Liver (tissue), 9 donors: ENCODE measurements around the gene SLX4IP. TPM values are rescaled to one million over a fixed set of nuclear protein-coding genes. Genes with fewer than 3 reads are reported as not detected.

ENCODE experiments used
- DNase-seq: peaks from one replicate; pipeline ENCODE4 v3.0.0-alpha.2; 2017; ENCODE audit warnings: low spot score
- H3K27ac ChIP-seq, 2 donors: one replicate each; pipeline ENCODE4 v1.7.0; 2013; ENCODE audit warnings: inconsistent platforms in 2 of 2, low read length in 2 of 2, control low read depth in 1 of 2, low read depth in 1 of 2, mild to moderate bottlenecking in 1 of 2
- H3K27me3 ChIP-seq, 4 donors: one replicate each; pipeline versions ENCODE4 v1.6.1 to v1.7.0; 2013; ENCODE audit warnings: low read length in 3 of 4, inconsistent platforms in 1 of 4, mild to moderate bottlenecking in 1 of 4, moderate library complexity in 1 of 4; ENCODE audit not compliant: control insufficient read depth in 4 of 4, insufficient read depth in 4 of 4
- H3K36me3 ChIP-seq, 4 donors: one replicate each; pipeline versions ENCODE4 v1.6.1 to v1.7.0; 2013; ENCODE audit warnings: low read length in 3 of 4, mild to moderate bottlenecking in 3 of 4, low read depth in 1 of 4, moderate library complexity in 1 of 4; ENCODE audit not compliant: control insufficient read depth in 4 of 4, insufficient read depth in 3 of 4
- H3K4me1 ChIP-seq, 4 donors: one replicate each; pipeline versions ENCODE4 v1.6.1 to v1.7.0; 2013; ENCODE audit warnings: low read length in 3 of 4, mild to moderate bottlenecking in 3 of 4, moderate library complexity in 1 of 4; ENCODE audit not compliant: control insufficient read depth in 4 of 4, insufficient read depth in 4 of 4
- H3K4me3 ChIP-seq, 3 donors: one replicate each; pipeline versions ENCODE4 v1.6.1 to v1.7.0; 2013; ENCODE audit warnings: low read length in 3 of 3, control low read depth in 1 of 3, low read depth in 1 of 3, mild to moderate bottlenecking in 1 of 3
- H3K9ac ChIP-seq, 2 donors: one replicate each; pipeline ENCODE4 v1.7.0; 2013; ENCODE audit warnings: low read length in 2 of 2, mild to moderate bottlenecking in 2 of 2, moderate library complexity in 2 of 2, control low read depth in 1 of 2, low read depth in 1 of 2
- H3K9me3 ChIP-seq, 4 donors: one replicate each; pipeline versions ENCODE4 v1.6.1 to v1.7.0; 2013; ENCODE audit warnings: low read length in 3 of 4; ENCODE audit not compliant: control insufficient read depth in 4 of 4
- EGR1 ChIP-seq, 2 donors: IDR thresholded peaks; 2 replicates each; pipeline ENCODE4 v1.6.1; 2016 to 2018; ENCODE audit warnings: antibody characterized with exemption in 2 of 2, low read depth in 2 of 2
- FOXA1 ChIP-seq: IDR thresholded peaks from 2 replicates; pipeline ENCODE4 v1.6.1; 2016; ENCODE audit warnings: antibody characterized with exemption
- FOXA2 ChIP-seq: IDR thresholded peaks from 2 replicates; pipeline ENCODE4 v1.6.1; 2016; ENCODE audit warnings: antibody characterized with exemption
- GABPA ChIP-seq, 2 donors: IDR thresholded peaks in 1 of 2; conservative IDR thresholded peaks in 1 of 2; 2 replicates each; pipeline ENCODE4 v1.6.1; 2016; ENCODE audit warnings: antibody characterized with exemption in 2 of 2, mild to moderate bottlenecking in 1 of 2, moderate library complexity in 1 of 2
- HNF4A ChIP-seq, 2 donors: conservative IDR thresholded peaks; 2 replicates each; pipeline ENCODE4 v1.6.1; 2016; ENCODE audit warnings: antibody characterized with exemption in 2 of 2, mild to moderate bottlenecking in 2 of 2
- HNF4G ChIP-seq: IDR thresholded peaks from 2 replicates; pipeline ENCODE4 v1.6.1; 2016; ENCODE audit warnings: antibody characterized with exemption
- JUND ChIP-seq, 2 donors: IDR thresholded peaks; 2 replicates each; pipeline ENCODE4 v1.6.1; 2016; ENCODE audit warnings: antibody characterized with exemption in 2 of 2
- MAX ChIP-seq: IDR thresholded peaks from 2 replicates; pipeline ENCODE4 v1.6.1; 2016; ENCODE audit warnings: antibody characterized with exemption
- NR2F2 ChIP-seq: IDR thresholded peaks from 2 replicates; pipeline ENCODE4 v1.6.1; 2016; ENCODE audit warnings: antibody characterized with exemption
- RAD21 ChIP-seq, 2 donors: IDR thresholded peaks; 2 replicates each; pipeline ENCODE4 v1.6.1; 2016; ENCODE audit warnings: antibody characterized with exemption in 2 of 2, mild to moderate bottlenecking in 2 of 2
- RXRA ChIP-seq, 2 donors: IDR thresholded peaks; 2 replicates each; pipeline ENCODE4 v1.6.1; 2017 to 2018; ENCODE audit warnings: antibody characterized with exemption in 2 of 2, mild to moderate bottlenecking in 1 of 2
- SP1 ChIP-seq: IDR thresholded peaks from 2 replicates; pipeline ENCODE4 v1.6.1; 2018; ENCODE audit warnings: antibody characterized with exemption, mild to moderate bottlenecking
- TAF1 ChIP-seq: conservative IDR thresholded peaks from 2 replicates; pipeline ENCODE4 v1.6.1; 2016; ENCODE audit warnings: antibody characterized with exemption, mild to moderate bottlenecking
- YY1 ChIP-seq: IDR thresholded peaks from 2 replicates; pipeline ENCODE4 v1.6.1; 2016; ENCODE audit warnings: antibody characterized with exemption, mild to moderate bottlenecking
- WGBS: extraction: QIAGEN DNeasy Blood & Tissue Kit; methylation state at CpG from one replicate; pipeline ENCODE4 v1.1.7; 2013; 5-methylcytosine and 5-hydroxymethylcytosine counted together
- polyA plus RNA-seq, 2 donors: library from polyadenylated mRNA; stranded (reverse) in 1 of 2; unstranded in 1 of 2; fragments of 200-250 nt in 1 of 2; fragments of >200 nt in 1 of 2; fragmentation: Nextera tagmentation in 1 of 2; extraction: Ambion mirVana in 1 of 2; gene quantifications; one replicate each; pipeline versions ENCODE4 v1.2.1 to v1.2.3, GENCODE V29; 2013 to 2015
- total RNA-seq, 2 donors: library from RNA; depleted of rRNA; stranded (reverse); fragments of >200 nt; gene quantifications; one replicate each; pipeline ENCODE4 v1.2.3, GENCODE V29; 2014
- TF ChIP-seq, protein P1 (sequence below): IDR thresholded peaks from 2 replicates; pipeline ENCODE4 v1.6.1; 2016; ENCODE audit warnings: antibody characterized with exemption
- TF ChIP-seq, protein P2 (sequence below): fragments of 150-350 bp; IDR thresholded peaks from 2 replicates; pipeline ENCODE4 v1.5.1; 2017; ENCODE audit warnings: improper control_type of control experiment, low read depth, low read length; ENCODE audit not compliant: missing input control
- TF ChIP-seq, protein P3 (sequence below): IDR thresholded peaks from 2 replicates; pipeline ENCODE4 v1.6.1; 2016; ENCODE audit warnings: antibody characterized with exemption
- donor health status: healthy.
- donor health status: healthy.
- donor health status: healthy.
- donor health status: healthy.
- donor health status: healthy.

The SLX4IP gene
- total and polyA plus RNA-seq, 4 donors, result 1.1 to 3.4 (median 2.7) TPM

- TF ChIP-seq EGR1 (IDR thresholded peaks at IDR 0.05; ENCODE audit: low read depth in 2 of 2) (no peak), HNF4G (no peak), NR2F2 (no peak), FOXA1 (no peak), JUND (IDR thresholded peaks at IDR 0.05) (no peak), HNF4A (conservative IDR thresholded peaks at IDR 0.05) (no peak), FOXA2 (no peak), TAF1 (no peak)
- TF ChIP-seq, protein P1, sequence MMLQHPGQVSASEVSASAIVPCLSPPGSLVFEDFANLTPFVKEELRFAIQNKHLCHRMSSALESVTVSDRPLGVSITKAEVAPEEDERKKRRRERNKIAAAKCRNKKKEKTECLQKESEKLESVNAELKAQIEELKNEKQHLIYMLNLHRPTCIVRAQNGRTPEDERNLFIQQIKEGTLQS, result no peak
- TF ChIP-seq, protein P2, sequence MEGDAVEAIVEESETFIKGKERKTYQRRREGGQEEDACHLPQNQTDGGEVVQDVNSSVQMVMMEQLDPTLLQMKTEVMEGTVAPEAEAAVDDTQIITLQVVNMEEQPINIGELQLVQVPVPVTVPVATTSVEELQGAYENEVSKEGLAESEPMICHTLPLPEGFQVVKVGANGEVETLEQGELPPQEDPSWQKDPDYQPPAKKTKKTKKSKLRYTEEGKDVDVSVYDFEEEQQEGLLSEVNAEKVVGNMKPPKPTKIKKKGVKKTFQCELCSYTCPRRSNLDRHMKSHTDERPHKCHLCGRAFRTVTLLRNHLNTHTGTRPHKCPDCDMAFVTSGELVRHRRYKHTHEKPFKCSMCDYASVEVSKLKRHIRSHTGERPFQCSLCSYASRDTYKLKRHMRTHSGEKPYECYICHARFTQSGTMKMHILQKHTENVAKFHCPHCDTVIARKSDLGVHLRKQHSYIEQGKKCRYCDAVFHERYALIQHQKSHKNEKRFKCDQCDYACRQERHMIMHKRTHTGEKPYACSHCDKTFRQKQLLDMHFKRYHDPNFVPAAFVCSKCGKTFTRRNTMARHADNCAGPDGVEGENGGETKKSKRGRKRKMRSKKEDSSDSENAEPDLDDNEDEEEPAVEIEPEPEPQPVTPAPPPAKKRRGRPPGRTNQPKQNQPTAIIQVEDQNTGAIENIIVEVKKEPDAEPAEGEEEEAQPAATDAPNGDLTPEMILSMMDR, result no peak
- no peaks in the 10 kb centered on the region for H3K27me3 ChIP-seq
- H3K27ac ChIP-seq, result no peak overlapping the region
- H3K4me3 ChIP-seq, result no peak overlapping the region
- no peak for DNase-seq
- no peaks in the 10 kb centered on the region for H3K36me3 ChIP-seq
- H3K4me1 ChIP-seq, result peaks cover 0 to 3% (median under 1%) of the 10 kb centered on the region in 4 donors
- H3K9ac ChIP-seq, result no peak overlapping the region
- no peaks in the 10 kb centered on the region for H3K9me3 ChIP-seq
- WGBS, result 91% methylated on average over 7 of the region's 7 CpGs
These were observed 52.3 kb downstream of the SLX4IP start for GRCh38 chr20:10487142-10488136.

GRCh38 chr20:10488534-10488933, 53.4 kb downstream of the SLX4IP start:
- 70% methylated on average over 1 of the region's 1 CpG for WGBS
- H3K4me3 ChIP-seq, result no peak overlapping the region
- H3K4me1 ChIP-seq, result peaks cover 0 to 3% (median under 1%) of the 10 kb centered on the region in 4 donors

More at GRCh38 chr20:10488534-10488933, 53.4 kb downstream of the SLX4IP start:
- TF ChIP-seq GABPA (IDR thresholded peaks at IDR 0.05 in 1 of 2, conservative IDR thresholded peaks at IDR 0.05 in 1 of 2), result no peak
- TF ChIP-seq HNF4G, result no peak
- no peak for TF ChIP-seq HNF4A (conservative IDR thresholded peaks at IDR 0.05)
- no peak for TF ChIP-seq YY1
- TF ChIP-seq, protein P3, sequence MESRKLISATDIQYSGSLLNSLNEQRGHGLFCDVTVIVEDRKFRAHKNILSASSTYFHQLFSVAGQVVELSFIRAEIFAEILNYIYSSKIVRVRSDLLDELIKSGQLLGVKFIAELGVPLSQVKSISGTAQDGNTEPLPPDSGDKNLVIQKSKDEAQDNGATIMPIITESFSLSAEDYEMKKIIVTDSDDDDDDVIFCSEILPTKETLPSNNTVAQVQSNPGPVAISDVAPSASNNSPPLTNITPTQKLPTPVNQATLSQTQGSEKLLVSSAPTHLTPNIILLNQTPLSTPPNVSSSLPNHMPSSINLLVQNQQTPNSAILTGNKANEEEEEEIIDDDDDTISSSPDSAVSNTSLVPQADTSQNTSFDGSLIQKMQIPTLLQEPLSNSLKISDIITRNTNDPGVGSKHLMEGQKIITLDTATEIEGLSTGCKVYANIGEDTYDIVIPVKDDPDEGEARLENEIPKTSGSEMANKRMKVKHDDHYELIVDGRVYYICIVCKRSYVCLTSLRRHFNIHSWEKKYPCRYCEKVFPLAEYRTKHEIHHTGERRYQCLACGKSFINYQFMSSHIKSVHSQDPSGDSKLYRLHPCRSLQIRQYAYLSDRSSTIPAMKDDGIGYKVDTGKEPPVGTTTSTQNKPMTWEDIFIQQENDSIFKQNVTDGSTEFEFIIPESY, result no peak
- TF ChIP-seq, protein P2, result no peak
- TF ChIP-seq FOXA2, result no peak
- TF ChIP-seq RAD21 (IDR thresholded peaks at IDR 0.05), result no peak
- no peak for TF ChIP-seq SP1
- TF ChIP-seq NR2F2, result no peak
- TF ChIP-seq, protein P1, result no peak
- no peak for TF ChIP-seq JUND (IDR thresholded peaks at IDR 0.05)
- TF ChIP-seq TAF1, result no peak
- TF ChIP-seq MAX, result no peak
- no peak for TF ChIP-seq RXRA (IDR thresholded peaks at IDR 0.05)
- DNase-seq, result no peak
- Histone ChIP-seq H3K36me3 (no peaks in the 10 kb centered on the region), H3K27ac (no peak overlapping the region), H3K9me3 (no peaks in the 10 kb centered on the region), H3K27me3 (no peaks in the 10 kb centered on the region), H3K9ac (no peak overlapping the region)
